Pancreas (tissue), 10 donors: ENCODE results near the gene MORC1. TPM values are rescaled to one million over a fixed set of nuclear protein-coding genes. Genes with fewer than 3 reads are reported as not detected.

Experiments used
- ATAC-seq, 4 donors: fragments of 200-7000 bp; cut with Tn5 transposase; one replicate each; pipeline versions ENCODE4 v1.8.0 to v1.9.1; 2020; ENCODE audit warnings: mild to moderate bottlenecking in 4 of 4, moderate library complexity in 4 of 4
- DNase-seq, 6 donors: peaks; one replicate each; pipeline ENCODE4 v3.0.0-alpha.2; 2020
- FAIRE-seq: peaks from 2 replicates; lab custom pipeline; 2012; peaks lifted over from hg19 to GRCh38; lab: Jason Lieb, UNC
- H3K27ac ChIP-seq, 4 donors: fragments of 200-600 bp; sonication (generic); 1 replicate in 3 of 4; 2 replicates in 1 of 4; pipeline versions ENCODE4 v1.5.0 to v1.8.0; 2020
- H3K27me3 ChIP-seq, 4 donors: fragments of 200-600 bp; one replicate each; pipeline ENCODE4 v1.8.0; 2021
- H3K36me3 ChIP-seq, 3 donors: fragments of 200-600 bp; sonication (generic) in 1 of 3; one replicate each; pipeline versions ENCODE4 v1.5.0 to v1.8.0; 2020 to 2021
- H3K4me1 ChIP-seq, 3 donors: fragments of 200-600 bp; one replicate each; pipeline ENCODE4 v1.8.0; 2021
- H3K4me3 ChIP-seq, 4 donors: fragments of 200-600 bp; sonication (generic) in 2 of 4; one replicate each; pipeline versions ENCODE4 v1.5.0 to v1.8.0; 2020 to 2021
- H3K9me3 ChIP-seq, 4 donors: fragments of 200-600 bp; one replicate each; pipeline ENCODE4 v1.8.0; 2021
- CTCF ChIP-seq, 4 donors: fragments of 200-600 bp; sonication (generic) in 3 of 4; IDR thresholded peaks; one replicate each; pipeline versions ENCODE4 v1.5.0 to v1.8.0; 2021; ENCODE audit warnings: antibody characterized with exemption in 4 of 4
- WGBS, 2 donors: extraction: QIAGEN DNeasy Blood & Tissue Kit; methylation state at CpG; one replicate each; pipeline ENCODE4 v1.1.7; 2013; 5-methylcytosine and 5-hydroxymethylcytosine counted together
- intact Hi-C, 3 donors: fragments of 100-400 bp; cut with DNase I; formaldehyde crosslinking; loops; one replicate each; pipeline versions ENCODE4 v1.11.1 to v1.14.2; 2022
- polyA plus RNA-seq, 2 donors: library from polyadenylated mRNA; stranded (reverse); fragments of 200-250 nt; gene quantifications; one replicate each; pipeline ENCODE4 v1.2.3, GENCODE V29; 2013
- total RNA-seq, 6 donors: library from RNA; stranded (reverse); fragmentation: NEBNext Ultra II Directional in 4 of 6; extraction: Animal tissue kit (Norgen Biotek cat#: 25700) in 4 of 6; gene quantifications; one replicate each; pipeline versions ENCODE4 v1.2.1 to v1.2.4, GENCODE V29; 2021 to 2023
- donor health status: healthy with polysubstance abuse.
- donor health status: DM: no; HTN: no; CAD: no; lungs with moderate emphysema.
- donor health status: DM: no; HTN: no; CAD: no.
- donor health status: control.
- donor health status: control.
- donor health status: Bipolar disorder and iron deficiency.
- donor health status: DM: yes; HTN: yes; CAD: no.
- donor health status: DM: no; HTN: no; CAD: no.
- donor health status: DM: no; HTN: no; CAD: no.
- donor health status: DM: yes; HTN: yes; CAD: no.

MORC1 gene
- total and polyA plus RNA-seq, 8 donors: not detected

- Histone ChIP-seq H3K4me1 (no peaks in the 10 kb centered on the region), H3K27me3 (no peaks in the 10 kb centered on the region), H3K27ac (no peak overlapping the region), H3K4me3 (no peak overlapping the region), H3K9me3 (no peaks in the 10 kb centered on the region), H3K36me3 (no peaks in the 10 kb centered on the region)
- intact Hi-C loops: no loop called here
- FAIRE-seq (no peak), ATAC-seq (no peak), DNase-seq (no peak)
- no peak for TF ChIP-seq CTCF (IDR thresholded peaks at IDR 0.05)
- WGBS, 2 donors: 13 to 18% methylated on average over 5 of the region's 5 CpGs
Measured at GRCh38 chr3:109059264-109059663, 58.7 kb downstream of the MORC1 start.

- H3K27me3 ChIP-seq: no peaks in the 10 kb centered on the region
- no peak for FAIRE-seq
- no peak for TF ChIP-seq CTCF (IDR thresholded peaks at IDR 0.05)
- no peaks in the 10 kb centered on the region for H3K4me1 ChIP-seq
- no peak for DNase-seq
- no peak for ATAC-seq
- H3K4me3 ChIP-seq: no peak overlapping the region
- H3K36me3 ChIP-seq: no peaks in the 10 kb centered on the region
- no peak overlapping the region for H3K27ac ChIP-seq
- H3K9me3 ChIP-seq: no peaks in the 10 kb centered on the region
- whole genome bisulfite sequencing, 2 donors: 77 to 80% methylated on average over 3 of the region's 3 CpGs
- intact Hi-C loops: no loop called here
Measured at GRCh38 chr3:109057616-109058015, 60.3 kb downstream of the MORC1 start.

GRCh38 chr3:109057056-109057455 lies 60.9 kb downstream of the MORC1 start:
- TF ChIP-seq CTCF (IDR thresholded peaks at IDR 0.05): no peak
- no peaks in the 10 kb centered on the region for H3K36me3 ChIP-seq
- H3K27me3 ChIP-seq: no peaks in the 10 kb centered on the region
- H3K27ac ChIP-seq: no peak overlapping the region
- no peaks in the 10 kb centered on the region for H3K4me1 ChIP-seq
- ATAC-seq (no peak), FAIRE-seq (no peak), DNase-seq (no peak)
- no peaks in the 10 kb centered on the region for H3K9me3 ChIP-seq
- 90 to 91% methylated on average over 3 of the region's 3 CpGs for WGBS, 2 donors
- intact Hi-C loops: no loop called here
- H3K4me3 ChIP-seq: no peak overlapping the region

- no peak for FAIRE-seq
- intact Hi-C loops: no loop called here
- ATAC-seq: peak in 3 of 4 donors; percentile 61 to 77 (median 65)
Measured at GRCh38 chr3:109050591-109051167, 67.3 kb downstream of the MORC1 start.

More at GRCh38 chr3:109050591-109051167, 67.3 kb downstream of the MORC1 start:
- no peaks in the 10 kb centered on the region for H3K9me3 ChIP-seq
- H3K4me1 ChIP-seq: no peaks in the 10 kb centered on the region
- WGBS, 2 donors: 28 to 40% methylated on average over 3 of the region's 3 CpGs
- peak in 1 of 6 donors; percentile 11 for DNase-seq
- no peak overlapping the region for H3K27ac ChIP-seq
- no peak overlapping the region for H3K4me3 ChIP-seq
- no peaks in the 10 kb centered on the region for H3K36me3 ChIP-seq
- TF ChIP-seq CTCF (IDR thresholded peaks at IDR 0.05): peak; percentile 21 to 35 (median 28)
- no peaks in the 10 kb centered on the region for H3K27me3 ChIP-seq
